ENCODE data around the gene SORT1. TPM values are rescaled to one million over a fixed set of nuclear protein-coding genes. Genes with fewer than 3 reads are reported as not detected.

The SORT1 gene
- total and polyA plus RNA-seq, 2 of the 4 experiments (the other 2 are of a cell fraction), result 15.8 to 16.7 TPM

DNA sequence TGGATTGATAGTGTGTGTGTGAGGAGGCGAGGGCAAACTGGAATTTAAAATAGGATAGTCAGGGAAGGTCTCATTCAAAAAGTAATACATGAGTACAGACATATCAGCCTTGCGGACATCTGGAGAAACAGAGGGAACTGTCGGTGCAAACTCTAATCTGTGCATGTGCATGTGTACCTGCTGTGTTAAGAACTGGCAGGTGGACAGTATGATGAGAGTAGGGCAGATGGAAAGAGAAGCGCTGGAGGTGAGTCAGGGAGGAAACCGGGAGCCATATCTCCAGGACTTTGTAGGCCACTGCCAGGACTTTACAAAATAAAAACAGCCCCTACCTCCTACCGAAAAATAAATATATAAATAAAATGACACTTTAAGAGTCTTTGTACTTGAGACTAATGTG lies 59.6 kb downstream of the SORT1 start:
- dilution Hi-C loops (cut with HindIII; ENCODE audit: low sequenced_read_pairs, unreplicated experiment) (loop anchor here (25.0 kb wide), 1 partner anchor 126 kb away; the partner anchor contains the start of gene SARS1), intact Hi-C loops (cut with micrococcal nuclease) (no loop called here), in situ Hi-C loops (cut with MboI; ENCODE audit: low sequenced_read_pairs) (no loop called here)
- no peak overlapping the region for H3K14ac ChIP-seq (replicated peaks; ENCODE audit: low read depth, low read length)
- no peak overlapping the region for H4K91ac ChIP-seq (ENCODE audit: insufficient read depth, low read depth, low read length)
- no peak overlapping the region for H3K4ac ChIP-seq (ENCODE audit: low read depth, low read length)
- no peak overlapping the region for H4K8ac ChIP-seq (ENCODE audit: low read depth in 2 of 2, low read length in 2 of 2)
- BruUV-seq (replicated peaks), result no TSS peak
- ATAC-seq (ENCODE audit: low read depth), result no peak
- TF ChIP-seq CEBPB (IDR thresholded peaks at IDR 0.05; ENCODE audit: low read depth, low read length), result no peak
- no peak for TF ChIP-seq RCOR1 (IDR thresholded peaks at IDR 0.05; ENCODE audit: insufficient replicate concordance, low read length)
- TF ChIP-seq, protein P1, sequence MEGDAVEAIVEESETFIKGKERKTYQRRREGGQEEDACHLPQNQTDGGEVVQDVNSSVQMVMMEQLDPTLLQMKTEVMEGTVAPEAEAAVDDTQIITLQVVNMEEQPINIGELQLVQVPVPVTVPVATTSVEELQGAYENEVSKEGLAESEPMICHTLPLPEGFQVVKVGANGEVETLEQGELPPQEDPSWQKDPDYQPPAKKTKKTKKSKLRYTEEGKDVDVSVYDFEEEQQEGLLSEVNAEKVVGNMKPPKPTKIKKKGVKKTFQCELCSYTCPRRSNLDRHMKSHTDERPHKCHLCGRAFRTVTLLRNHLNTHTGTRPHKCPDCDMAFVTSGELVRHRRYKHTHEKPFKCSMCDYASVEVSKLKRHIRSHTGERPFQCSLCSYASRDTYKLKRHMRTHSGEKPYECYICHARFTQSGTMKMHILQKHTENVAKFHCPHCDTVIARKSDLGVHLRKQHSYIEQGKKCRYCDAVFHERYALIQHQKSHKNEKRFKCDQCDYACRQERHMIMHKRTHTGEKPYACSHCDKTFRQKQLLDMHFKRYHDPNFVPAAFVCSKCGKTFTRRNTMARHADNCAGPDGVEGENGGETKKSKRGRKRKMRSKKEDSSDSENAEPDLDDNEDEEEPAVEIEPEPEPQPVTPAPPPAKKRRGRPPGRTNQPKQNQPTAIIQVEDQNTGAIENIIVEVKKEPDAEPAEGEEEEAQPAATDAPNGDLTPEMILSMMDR (conservative IDR thresholded peaks at IDR 0.05; ENCODE audit: low read depth, low read length), result no peak
- no peak for TF ChIP-seq RAD21 (IDR thresholded peaks at IDR 0.05; ENCODE audit: low read length)
- TF ChIP-seq MXI1 (IDR thresholded peaks at IDR 0.05; ENCODE audit: borderline replicate concordance, low read depth, low read length), result no peak
- TF ChIP-seq POLR2A (IDR thresholded peaks at IDR 0.05; ENCODE audit: low read depth, low read length), result no peak
- no peak for TF ChIP-seq MAFK (IDR thresholded peaks at IDR 0.05; ENCODE audit: low read depth, low read length)
- TF ChIP-seq ELK1 (IDR thresholded peaks at IDR 0.05; ENCODE audit: borderline replicate concordance, low read depth, low read length), result no peak
- no peak for TF ChIP-seq BHLHE40 (IDR thresholded peaks at IDR 0.05; ENCODE audit: low read depth, low read length)
- no peak for TF ChIP-seq SMC3 (IDR thresholded peaks at IDR 0.05; ENCODE audit: low read depth, low read length)
- no peak for TF ChIP-seq FOS (IDR thresholded peaks at IDR 0.05; ENCODE audit: low read depth, low read length)
- no peak for TF ChIP-seq RFX5 (IDR thresholded peaks at IDR 0.05; ENCODE audit: low read depth, low read length)
- no peak for TF ChIP-seq NFE2L2 (IDR thresholded peaks at IDR 0.05; ENCODE audit: low read depth, low read length)
- TF ChIP-seq CHD1 (IDR thresholded peaks at IDR 0.05; ENCODE audit: low read depth, low read length), result no peak
- TF ChIP-seq MAZ (IDR thresholded peaks at IDR 0.05; ENCODE audit: borderline replicate concordance, low read depth, low read length), result no peak
- no peak for TF ChIP-seq USF2 (IDR thresholded peaks at IDR 0.05; ENCODE audit: low read depth, low read length)
- no peaks in the 10 kb centered on the region for H3K9me3 ChIP-seq (ENCODE audit: control insufficient read depth, insufficient read depth, low read length)
- WGBS, 2 experiments (ENCODE audit: extremely low coverage in 2 of 2, insufficient read length in 1 of 2), result 100% methylated on average over 1 of the region's 6 CpGs; no CpG with 5 or more reads in 1 of the 2 experiments
- no peaks in the 10 kb centered on the region for H3K27me3 ChIP-seq (ENCODE audit: control insufficient read depth, insufficient read depth, low read length)
- no peaks in the 10 kb centered on the region for H3K79me1 ChIP-seq (ENCODE audit: low read depth in 1 of 2, low read length in 2 of 2)
- no peak overlapping the region for H3K27ac ChIP-seq (ENCODE audit: insufficient read depth, low read length)
- H3K56ac ChIP-seq (ENCODE audit: extremely low read depth, insufficient read depth, low read length), result no peak overlapping the region
- H2BK5ac ChIP-seq (ENCODE audit: low read depth, low read length, poor library complexity, severe bottlenecking), result no peak overlapping the region
- no peaks in the 10 kb centered on the region for H3K9me1 ChIP-seq (ENCODE audit: insufficient read depth, low read length)
- ChIA-PET CTCF (no interaction called here), POLR2A (ENCODE audit: unreplicated experiment) (no interaction called here)
- H2AK9ac ChIP-seq (replicated peaks; ENCODE audit: low read depth, low read length, poor library complexity), result no peak overlapping the region
- no peak overlapping the region for H3K18ac ChIP-seq (ENCODE audit: low read depth, low read length)
- no peak overlapping the region for H3K4me3 ChIP-seq (ENCODE audit: insufficient read depth, low read depth, low read length)
- H3K23ac ChIP-seq (ENCODE audit: low read depth, low read length), result no peak overlapping the region
- no peaks in the 10 kb centered on the region for H3K4me1 ChIP-seq (ENCODE audit: control insufficient read depth, insufficient read depth, low read length)
- H4K20me1 ChIP-seq (ENCODE audit: insufficient read depth, low read length), result no peaks in the 10 kb centered on the region
- H2BK20ac ChIP-seq (ENCODE audit: low read depth, low read length), result no peak overlapping the region
- no peak overlapping the region for H4K5ac ChIP-seq (ENCODE audit: low read depth, low read length)
- H3K9ac ChIP-seq (ENCODE audit: low read depth, low read length), result no peak overlapping the region
- H2BK15ac ChIP-seq (ENCODE audit: low read depth, low read length), result no peak overlapping the region
- DNase-seq, result no peak
- no peak overlapping the region for H2BK120ac ChIP-seq (ENCODE audit: low read depth, low read length)
- no peak overlapping the region for H3K4me2 ChIP-seq (ENCODE audit: low read depth, low read length)
- H2AFZ ChIP-seq (replicated peaks; ENCODE audit: low read length, poor library complexity), result no peak overlapping the region
- H2AK5ac ChIP-seq (ENCODE audit: low read depth, low read length), result no peak overlapping the region
- peaks cover 37% of the 10 kb centered on the region for H3K36me3 ChIP-seq (ENCODE audit: control insufficient read depth, insufficient read depth, low read length)
